SK-N-SH treated with all-trans-retinoic acid at 6 μM for 48 hours (cell line): ENCODE measurements around the gene PARD3.

Source experiments
- ARNTL ChIP-seq: fragments of 450-650 bp; formaldehyde crosslinking; IDR thresholded peaks from 2 replicates; pipeline ENCODE4 v1.5.0; 2020; ENCODE audit warnings: low read depth, mild to moderate bottlenecking, moderate library complexity, borderline replicate concordance
- GLIS3 ChIP-seq: fragments of 250-450 bp; sonication (Bioruptor Pico); IDR thresholded peaks from 2 replicates; pipeline ENCODE4 v1.5.0; 2020; ENCODE audit warnings: mild to moderate bottlenecking, moderate library complexity

DNA sequence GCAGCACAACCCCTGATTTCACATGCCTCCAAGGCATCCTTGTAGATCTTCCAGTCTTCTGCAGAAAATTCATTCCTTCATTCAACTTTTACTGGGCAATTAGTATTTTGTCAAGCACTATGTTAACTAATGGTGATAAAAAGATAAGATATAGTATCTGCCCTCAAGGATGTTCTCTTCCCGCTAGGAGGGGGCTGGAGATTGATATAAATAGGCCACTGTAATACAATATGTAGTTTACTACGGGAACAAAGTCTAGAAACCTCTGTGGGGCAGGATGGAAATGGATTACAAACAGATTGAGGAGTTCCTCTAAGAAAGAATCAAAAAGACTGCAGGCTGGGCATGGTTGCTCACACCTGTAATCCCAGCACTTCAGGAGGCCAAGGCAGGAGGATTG is 10.3 kb upstream of the PARD3 start:
- TF ChIP-seq GLIS3 (no peak), ARNTL (CRISPR knock-in tag) (no peak)
